Suprapubic skin (tissue), 4 donors: Measurements from ENCODE around the gene FBXO40.
"Not testable (repeated sequence)": the region's sequence is repeated elsewhere in the genome, so short reads cannot be mapped to it uniquely, and the experiment has no call there.

Experiments used
- CTCF ChIP-seq, 2 donors: fragments of 200-600 bp in 1 of 2; fragments of 450-650 bp in 1 of 2; sonication (generic) in 1 of 2; IDR thresholded peaks; one replicate each; pipeline ENCODE4 v1.5.1; 2016 to 2019; ENCODE audit warnings: antibody characterized with exemption in 2 of 2, mild to moderate bottlenecking in 1 of 2, moderate library complexity in 1 of 2
- EP300 ChIP-seq: sonication (generic); formaldehyde crosslinking; IDR thresholded peaks from one replicate; pipeline ENCODE4 v1.6.1; 2017; ENCODE audit warnings: antibody characterized with exemption
- POLR2AphosphoS5 ChIP-seq, 3 donors: sonication (generic); formaldehyde crosslinking; IDR thresholded peaks; one replicate each; pipeline ENCODE4 v1.6.1; 2017; ENCODE audit warnings: antibody characterized with exemption in 3 of 3

- TF ChIP-seq CTCF (IDR thresholded peaks at IDR 0.05); POLR2AphosphoS5 (IDR thresholded peaks at IDR 0.05); EP300: not testable (repeated sequence)
These were observed 627 bp downstream of the FBXO40 start for GRCh38 chr3:121593806-121594205.
